ENCODE data around the gene TXNDC5.

DNA sequence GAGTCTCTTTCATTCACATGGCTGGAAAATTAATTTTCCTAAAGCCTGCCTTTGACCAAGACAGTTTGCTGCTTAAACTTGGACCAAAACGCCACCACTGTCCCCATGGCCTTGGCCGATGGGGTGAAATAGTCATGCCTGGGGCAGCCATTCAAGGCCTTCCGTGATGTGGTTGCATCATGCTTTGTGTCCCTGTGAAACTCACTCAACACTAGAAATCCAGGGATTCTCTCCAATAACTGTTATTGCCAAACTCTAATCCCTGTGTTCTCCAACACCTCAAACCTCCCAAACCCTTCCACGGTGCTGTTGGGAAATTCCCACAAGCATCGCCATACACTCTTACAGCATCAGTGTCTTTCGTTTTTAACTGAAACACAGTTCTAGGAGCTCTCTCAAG lies 1.4 kb upstream of the TXNDC5 start:
- TF ChIP-seq, protein P1, sequence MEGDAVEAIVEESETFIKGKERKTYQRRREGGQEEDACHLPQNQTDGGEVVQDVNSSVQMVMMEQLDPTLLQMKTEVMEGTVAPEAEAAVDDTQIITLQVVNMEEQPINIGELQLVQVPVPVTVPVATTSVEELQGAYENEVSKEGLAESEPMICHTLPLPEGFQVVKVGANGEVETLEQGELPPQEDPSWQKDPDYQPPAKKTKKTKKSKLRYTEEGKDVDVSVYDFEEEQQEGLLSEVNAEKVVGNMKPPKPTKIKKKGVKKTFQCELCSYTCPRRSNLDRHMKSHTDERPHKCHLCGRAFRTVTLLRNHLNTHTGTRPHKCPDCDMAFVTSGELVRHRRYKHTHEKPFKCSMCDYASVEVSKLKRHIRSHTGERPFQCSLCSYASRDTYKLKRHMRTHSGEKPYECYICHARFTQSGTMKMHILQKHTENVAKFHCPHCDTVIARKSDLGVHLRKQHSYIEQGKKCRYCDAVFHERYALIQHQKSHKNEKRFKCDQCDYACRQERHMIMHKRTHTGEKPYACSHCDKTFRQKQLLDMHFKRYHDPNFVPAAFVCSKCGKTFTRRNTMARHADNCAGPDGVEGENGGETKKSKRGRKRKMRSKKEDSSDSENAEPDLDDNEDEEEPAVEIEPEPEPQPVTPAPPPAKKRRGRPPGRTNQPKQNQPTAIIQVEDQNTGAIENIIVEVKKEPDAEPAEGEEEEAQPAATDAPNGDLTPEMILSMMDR (IDR thresholded peaks at IDR 0.05) = no peak
- TF ChIP-seq POLR2A (IDR thresholded peaks at IDR 0.05) (no peak), POLR2AphosphoS5 (IDR thresholded peaks at IDR 0.05) (peak in 1 of 3 donors; percentile 31)
